ENCODE measurements around the gene CNTNAP4. TPM values are rescaled to one million over a fixed set of nuclear protein-coding genes. Genes with fewer than 3 reads are reported as not detected.

CNTNAP4 gene
- polyA plus RNA-seq, 1 of the 3 experiments (the other 2 are of a cell fraction): not detected

GRCh38 chr16:76294396-76295214, 17.4 kb downstream of the CNTNAP4 start:
- 50% methylated on average over 3 of the region's 3 CpGs for WGBS (ENCODE audit: low lambda C conversion rate)
- TF ChIP-seq ELF1 (IDR thresholded peaks at IDR 0.05): no peak
- no peak for TF ChIP-seq PBX3 (IDR thresholded peaks at IDR 0.05)
- TF ChIP-seq ZBTB33 (IDR thresholded peaks at IDR 0.05; ENCODE audit: borderline replicate concordance, low read depth): no peak
- no peak for TF ChIP-seq RAD21 (IDR thresholded peaks at IDR 0.05; ENCODE audit: low read length)
- no peak for TF ChIP-seq REST (IDR thresholded peaks at IDR 0.05; ENCODE audit: low read depth, low read length)
- TF ChIP-seq TEAD4 (IDR thresholded peaks at IDR 0.05; ENCODE audit: borderline replicate concordance, insufficient read depth): no peak
- no peak for TF ChIP-seq POLR2AphosphoS5 (IDR thresholded peaks at IDR 0.05; ENCODE audit: low read depth, low read length)
- no peak for TF ChIP-seq FOXM1 (IDR thresholded peaks at IDR 0.05; ENCODE audit: low read depth)
- Histone ChIP-seq H3K27ac (ENCODE audit: low read depth in 2 of 2, low read length in 1 of 2) (no peak overlapping the region), H3K9me2 (no peaks in the 10 kb centered on the region), H3K79me2 (ENCODE audit: insufficient read depth) (no peaks in the 10 kb centered on the region), H3K4me1 (ENCODE audit: control insufficient read depth in 1 of 2, insufficient read depth in 2 of 2, low read depth in 1 of 2, low read length in 1 of 2) (no peaks in the 10 kb centered on the region), H3K9ac (no peak overlapping the region), H3K4me3 (ENCODE audit: low read depth in 2 of 2, low read length in 1 of 2) (no peak overlapping the region), H3K27me3 (ENCODE audit: insufficient read depth) (no peaks in the 10 kb centered on the region), H3F3A (replicated peaks; ENCODE audit: insufficient read depth) (no peaks in the 10 kb centered on the region), H3K36me3 (replicated peaks in 1 of 2; ENCODE audit: control insufficient read depth in 1 of 2, insufficient read depth in 2 of 2, low read length in 1 of 2) (no peaks in the 10 kb centered on the region), H4K20me1 (ENCODE audit: insufficient read depth) (no peaks in the 10 kb centered on the region), H3K9me3 (no peaks in the 10 kb centered on the region), H2AFZ (ENCODE audit: low read depth) (no peak overlapping the region), H3K4me2 (no peak overlapping the region)
- ChIA-PET POLR2A (no interaction called here), CTCF (no interaction called here)
- no peak for DNase-seq

- H4K20me1 ChIP-seq (ENCODE audit: insufficient read depth): no peaks in the 10 kb centered on the region
- no peaks in the 10 kb centered on the region for H3F3A ChIP-seq (replicated peaks; ENCODE audit: insufficient read depth)
- H3K9ac ChIP-seq: no peak overlapping the region
- no peaks in the 10 kb centered on the region for H3K36me3 ChIP-seq (replicated peaks in 1 of 2; ENCODE audit: control insufficient read depth in 1 of 2, insufficient read depth in 2 of 2, low read length in 1 of 2)
- WGBS (ENCODE audit: low lambda C conversion rate): 25% methylated on average over 3 of the region's 3 CpGs
- no peak overlapping the region for H3K4me3 ChIP-seq (ENCODE audit: low read depth in 2 of 2, low read length in 1 of 2)
- H3K27me3 ChIP-seq (ENCODE audit: insufficient read depth): no peaks in the 10 kb centered on the region
- no peak overlapping the region for H2AFZ ChIP-seq (ENCODE audit: low read depth)
- POLR2A ChIA-PET: no interaction called here
- no peak for DNase-seq
- H3K27ac ChIP-seq (ENCODE audit: low read depth in 2 of 2, low read length in 1 of 2): no peak overlapping the region
- H3K79me2 ChIP-seq (ENCODE audit: insufficient read depth): no peaks in the 10 kb centered on the region
- no peaks in the 10 kb centered on the region for H3K9me2 ChIP-seq
- no peaks in the 10 kb centered on the region for H3K9me3 ChIP-seq
- CTCF ChIA-PET: interaction anchor here (1.0 to 2.2 kb wide), 2 partner anchors 19 to 355 kb away, joined by 3 to 7 read pairs; no protein-coding TSS in a partner anchor
- H3K4me1 ChIP-seq (ENCODE audit: control insufficient read depth in 1 of 2, insufficient read depth in 2 of 2, low read depth in 1 of 2, low read length in 1 of 2): no peaks in the 10 kb centered on the region
- no peak overlapping the region for H3K4me2 ChIP-seq
- TF ChIP-seq NRF1 (IDR thresholded peaks at IDR 0.05; ENCODE audit: low read depth, low read length): no peak
- no peak for TF ChIP-seq YY1 (IDR thresholded peaks at IDR 0.05; ENCODE audit: low read depth)
- TF ChIP-seq TEAD4 (IDR thresholded peaks at IDR 0.05; ENCODE audit: borderline replicate concordance, insufficient read depth): no peak
- TF ChIP-seq ZBTB33 (IDR thresholded peaks at IDR 0.05; ENCODE audit: borderline replicate concordance, low read depth): no peak
- no peak for TF ChIP-seq EP300 (IDR thresholded peaks at IDR 0.05; ENCODE audit: borderline replicate concordance in 1 of 2, low read depth in 1 of 2, low read length in 1 of 2)
- no peak for TF ChIP-seq TAF1 (IDR thresholded peaks at IDR 0.05; ENCODE audit: borderline replicate concordance, low read depth, low read length)
- TF ChIP-seq MAX (IDR thresholded peaks at IDR 0.05; ENCODE audit: low read depth): no peak
- no peak for TF ChIP-seq TCF12 (IDR thresholded peaks at IDR 0.05)
- TF ChIP-seq FOSL2 (IDR thresholded peaks at IDR 0.05; ENCODE audit: borderline replicate concordance, low read depth): no peak
- TF ChIP-seq PBX3 (IDR thresholded peaks at IDR 0.05): no peak
These were observed 20.7 kb downstream of the CNTNAP4 start for GRCh38 chr16:76297941-76298340.

Data from SK-N-SH (cell line).